GM21447 (cell line): ENCODE results near the gene SLC30A3.

Experiments used
- ATAC-seq: cut with Tn5 transposase; IDR thresholded peaks from one replicate; pipeline ENCODE4 v1.9.1; 2021; ENCODE audit not compliant: unreplicated experiment

SLC30A3 gene

DNA sequence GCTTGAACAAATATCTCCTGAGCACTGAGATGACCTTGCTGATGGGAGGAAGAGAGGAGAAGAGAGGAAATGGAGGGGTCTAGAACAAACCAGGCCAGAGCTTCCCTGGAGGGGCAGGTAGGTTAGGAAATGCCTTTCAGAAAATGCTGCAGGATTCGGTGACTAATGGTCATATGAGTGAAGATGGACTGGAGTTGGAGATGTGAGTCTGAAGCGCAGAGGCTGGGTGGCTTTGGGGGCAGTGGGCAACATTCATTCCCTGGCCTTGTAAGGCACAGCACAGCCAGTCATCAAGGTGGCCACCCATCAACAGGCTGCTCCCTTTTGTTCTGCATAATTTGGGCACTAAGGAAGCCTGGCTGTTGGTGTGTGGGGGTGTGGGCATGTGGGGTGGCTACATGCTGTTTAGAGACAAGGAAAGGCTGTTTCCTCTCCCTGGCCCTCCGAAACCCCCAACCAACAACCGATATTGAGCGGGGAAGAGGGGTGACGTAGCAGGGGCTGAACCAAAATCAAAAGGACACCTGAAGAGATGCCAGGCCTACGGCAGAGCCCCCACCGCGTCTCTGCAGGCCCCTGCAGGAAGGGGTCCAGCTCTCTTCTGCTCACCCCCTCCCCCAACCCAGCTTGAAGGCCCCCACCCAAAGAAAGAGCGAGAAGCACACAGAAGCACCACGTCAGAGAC lies 1.5 kb downstream of the SLC30A3 start:
- ATAC-seq = no peak

- ATAC-seq = no peak
These were observed 4.8 kb downstream of the SLC30A3 start for GRCh38 chr2:27258051-27258450.

DNA sequence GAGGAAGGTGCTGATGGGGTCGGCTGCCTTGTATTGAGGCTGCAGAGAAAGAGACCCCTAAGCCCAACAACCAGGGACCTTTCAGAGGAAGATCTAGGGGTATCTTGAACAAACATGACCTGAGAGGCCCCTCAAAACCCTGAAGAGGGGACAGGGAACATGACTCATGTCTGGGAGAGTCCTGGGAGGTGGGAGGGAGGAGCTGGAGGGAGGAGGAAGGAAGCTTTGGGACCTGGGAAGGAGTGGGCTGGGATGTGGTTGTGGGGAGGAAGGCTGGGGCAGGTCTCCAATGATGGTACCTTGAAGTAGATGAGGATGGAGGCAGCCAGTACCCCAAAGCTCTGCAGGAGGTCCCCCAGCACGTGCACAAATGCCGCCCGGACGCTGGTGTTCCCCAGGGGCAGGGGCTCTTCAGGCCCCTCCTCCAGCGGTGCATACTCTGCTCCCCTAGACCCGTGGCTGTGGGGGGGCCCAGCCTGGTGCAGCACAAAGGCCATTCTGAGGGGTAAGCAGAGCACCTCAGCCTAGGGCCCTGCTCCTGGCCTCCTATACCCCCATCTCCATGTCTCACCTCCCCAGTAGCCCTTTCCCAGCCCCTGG lies 5.9 kb downstream of the SLC30A3 start:
- ATAC-seq = no peak

DNA sequence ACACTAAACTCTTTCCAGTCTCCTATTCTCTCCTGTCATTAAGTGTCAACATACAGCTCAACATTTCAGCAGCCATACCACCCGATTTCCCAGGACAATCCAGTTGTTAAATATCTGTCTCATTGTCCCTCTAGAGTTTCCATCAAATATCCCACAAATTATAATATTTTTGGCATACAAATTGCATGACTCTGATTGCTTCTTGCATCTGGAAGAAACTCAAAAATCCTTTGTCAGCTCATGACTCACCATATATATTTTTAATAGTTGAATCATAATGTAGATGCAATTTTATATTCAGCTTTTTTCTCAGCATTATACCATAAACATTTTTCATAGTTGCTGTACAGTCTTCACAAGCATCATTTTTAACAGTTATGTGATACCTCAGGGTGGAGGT lies 7.2 kb downstream of the SLC30A3 start:
- ATAC-seq = no peak

DNA sequence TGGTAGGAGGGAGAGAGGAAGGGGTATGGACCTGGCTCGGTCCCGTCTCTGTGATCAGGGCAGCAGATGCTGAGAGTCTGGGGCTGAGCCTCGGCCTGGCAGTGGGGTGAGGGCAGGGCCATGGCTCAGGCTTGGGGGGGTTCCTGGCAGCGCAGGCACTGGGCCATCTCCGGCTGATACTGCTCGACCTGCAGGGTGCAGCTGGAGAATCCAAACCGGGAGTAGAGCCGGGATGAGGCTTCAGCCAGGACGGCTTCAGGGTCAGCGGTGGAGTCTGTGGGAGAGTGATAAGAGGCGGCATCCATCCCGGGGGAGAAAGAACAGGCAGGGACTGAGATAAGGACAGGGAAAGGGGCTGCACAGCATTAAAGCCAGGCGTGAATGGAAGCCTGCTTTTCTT lies 7.7 kb downstream of the SLC30A3 start:
- ATAC-seq = no peak

DNA sequence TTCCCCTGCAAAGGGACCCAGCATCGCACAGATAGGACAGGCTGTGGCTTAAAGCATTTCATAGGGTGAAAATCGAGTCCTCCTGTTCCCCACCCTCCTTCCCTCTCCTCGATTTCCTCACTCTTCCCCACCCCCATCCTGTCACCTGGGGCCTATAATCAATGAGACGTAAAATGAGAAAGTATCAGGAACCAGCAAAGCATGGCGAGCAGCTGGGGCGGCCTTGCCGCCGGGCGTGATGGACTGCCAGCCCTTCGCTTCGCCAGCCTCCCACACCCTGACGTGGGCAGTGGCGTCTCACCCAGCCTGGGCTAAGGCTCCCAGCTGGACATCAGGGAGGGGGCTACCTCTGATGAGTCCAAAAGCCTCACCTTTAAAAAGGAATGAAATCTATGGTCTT lies 11.1 kb downstream of the SLC30A3 start:
- ATAC-seq = no peak

DNA sequence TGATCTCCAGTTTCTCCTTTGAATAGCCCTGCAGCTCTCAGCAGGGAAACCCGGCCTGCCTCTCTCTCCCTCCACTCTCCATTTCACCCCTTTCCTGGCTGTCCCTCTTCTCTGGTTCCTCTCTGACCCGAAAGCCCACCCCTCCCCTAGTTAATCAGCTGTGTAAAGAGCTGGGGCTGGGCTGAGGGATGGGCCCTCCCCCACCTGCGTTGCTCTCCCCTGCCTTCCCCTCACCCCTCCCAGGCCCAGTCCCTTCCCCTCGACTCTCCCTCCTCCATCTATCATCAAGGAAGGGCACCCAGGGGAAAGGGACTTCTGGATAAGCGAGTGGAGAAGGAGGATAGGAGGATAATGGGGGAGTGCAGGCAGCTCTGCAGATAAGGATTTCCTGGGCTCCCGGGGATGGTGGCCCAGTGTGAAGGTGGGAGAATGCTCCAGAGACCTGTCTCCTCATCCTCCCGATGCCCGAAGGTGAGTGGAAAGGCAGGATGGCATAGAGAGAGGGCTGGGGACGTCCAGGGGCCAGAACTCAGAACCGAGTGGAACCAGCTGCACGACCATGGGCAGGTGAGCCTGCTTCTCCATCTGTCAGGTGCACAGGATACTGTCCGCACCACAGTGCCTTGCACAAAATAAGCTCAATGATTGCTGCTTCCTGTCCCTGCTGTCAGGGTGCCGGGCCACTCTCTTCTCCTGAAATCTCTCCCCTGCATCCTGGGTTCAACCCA lies 12.0 kb downstream of the SLC30A3 start:
- no peak for ATAC-seq

DNA sequence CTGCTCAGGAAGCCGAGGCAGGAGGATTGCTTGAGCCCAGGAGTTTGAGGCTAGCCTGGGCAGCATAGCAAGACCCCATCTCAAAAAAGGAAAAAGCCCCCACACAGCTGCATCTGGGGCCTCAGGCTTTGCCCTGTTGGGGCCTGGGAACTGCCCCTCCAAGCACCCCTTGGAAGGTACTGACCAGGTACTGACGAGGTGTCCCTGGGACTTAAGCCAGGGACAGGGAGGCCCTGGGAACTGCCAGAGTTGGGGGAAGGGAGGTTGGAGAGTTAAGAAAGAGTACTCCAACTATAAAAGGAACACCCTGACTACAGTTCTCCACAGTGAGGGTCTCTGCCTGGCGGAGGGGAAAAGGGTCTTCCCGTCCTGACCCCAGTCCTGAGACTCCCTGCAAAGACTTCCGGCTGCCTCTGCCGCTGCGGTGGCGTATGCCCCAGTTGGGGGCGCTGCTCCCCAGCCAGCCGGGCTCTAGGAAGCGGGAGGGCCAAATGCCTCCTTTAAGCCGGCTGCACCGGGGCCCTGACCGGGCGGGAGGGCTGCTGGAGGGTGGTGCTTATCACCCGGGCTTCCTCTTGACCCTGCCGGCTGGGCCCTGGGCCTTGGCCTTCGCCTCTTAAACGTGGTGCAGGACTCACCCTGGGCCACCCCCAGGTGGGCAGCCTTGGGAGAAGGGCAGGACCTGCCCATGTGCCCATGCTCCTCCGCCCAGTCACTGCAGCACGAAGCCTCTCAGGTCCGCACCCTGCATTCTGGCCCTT lies 12.8 kb downstream of the SLC30A3 start:
- no peak for ATAC-seq

- ATAC-seq = no peak
These were observed 13.5 kb downstream of the SLC30A3 start for GRCh38 chr2:27249159-27249890.

- ATAC-seq = no peak
These were observed 15.0 kb downstream of the SLC30A3 start for GRCh38 chr2:27247893-27248292.

GRCh38 chr2:27245626-27246025 lies 17.2 kb downstream of the SLC30A3 start:
- ATAC-seq = no peak

DNA sequence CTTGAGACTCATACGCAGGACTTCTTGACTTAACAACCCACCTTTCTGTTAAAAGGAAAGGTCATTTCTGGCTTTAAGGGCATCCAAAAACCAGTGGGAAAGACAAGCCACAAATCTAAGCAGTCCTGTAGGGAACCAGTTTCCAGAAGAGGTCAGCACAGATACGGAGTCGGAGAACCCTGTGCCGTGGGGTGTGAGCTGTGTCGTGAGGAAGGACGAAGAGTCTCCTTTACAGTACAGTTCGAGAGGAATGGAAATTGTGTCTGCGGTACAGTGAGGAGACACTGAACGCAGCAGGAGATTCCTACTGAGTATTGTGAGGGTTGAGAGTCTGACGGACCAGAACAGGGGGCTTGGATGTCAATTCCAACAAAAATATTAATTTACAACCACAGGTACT lies 17.7 kb downstream of the SLC30A3 start:
- no peak for ATAC-seq

DNA sequence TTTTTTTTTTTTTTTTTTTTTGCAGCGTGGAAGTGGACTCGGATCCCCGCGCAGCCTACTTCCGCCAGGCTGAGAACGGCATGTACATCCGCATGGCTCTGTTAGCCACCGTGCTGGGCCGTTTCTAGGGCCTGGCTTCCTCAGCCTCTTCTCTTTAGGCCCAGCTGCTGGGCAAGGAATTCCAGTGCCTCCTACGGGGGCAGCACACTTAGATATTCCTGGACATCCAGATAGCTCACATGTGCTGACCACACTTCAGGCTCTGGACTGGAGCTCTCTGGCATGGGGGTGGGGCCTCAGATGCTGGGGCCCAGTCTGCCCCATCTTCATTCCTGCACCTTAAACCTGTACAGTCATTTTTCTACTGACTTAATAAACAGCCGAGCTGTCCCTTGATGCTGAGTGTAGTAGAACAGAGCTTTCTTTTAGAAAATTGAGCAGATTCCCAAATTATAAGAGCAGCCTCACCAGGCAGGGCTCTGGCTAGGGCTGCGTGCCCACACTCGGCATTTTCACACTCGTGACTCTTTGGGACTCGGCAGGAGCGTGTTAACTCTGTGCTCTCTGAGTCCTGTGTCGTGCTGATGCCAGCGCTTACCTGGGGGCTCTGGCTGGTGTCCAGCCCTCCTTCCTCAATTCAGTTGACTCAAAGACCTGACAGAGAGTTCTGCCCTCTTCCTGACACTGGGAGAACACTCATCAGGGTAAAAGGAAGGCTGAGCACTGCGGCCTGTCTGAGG lies 19.3 kb downstream of the SLC30A3 start:
- ATAC-seq = no peak

- no peak for ATAC-seq
These were observed 20.3 kb downstream of the SLC30A3 start for GRCh38 chr2:27242614-27242951.

DNA sequence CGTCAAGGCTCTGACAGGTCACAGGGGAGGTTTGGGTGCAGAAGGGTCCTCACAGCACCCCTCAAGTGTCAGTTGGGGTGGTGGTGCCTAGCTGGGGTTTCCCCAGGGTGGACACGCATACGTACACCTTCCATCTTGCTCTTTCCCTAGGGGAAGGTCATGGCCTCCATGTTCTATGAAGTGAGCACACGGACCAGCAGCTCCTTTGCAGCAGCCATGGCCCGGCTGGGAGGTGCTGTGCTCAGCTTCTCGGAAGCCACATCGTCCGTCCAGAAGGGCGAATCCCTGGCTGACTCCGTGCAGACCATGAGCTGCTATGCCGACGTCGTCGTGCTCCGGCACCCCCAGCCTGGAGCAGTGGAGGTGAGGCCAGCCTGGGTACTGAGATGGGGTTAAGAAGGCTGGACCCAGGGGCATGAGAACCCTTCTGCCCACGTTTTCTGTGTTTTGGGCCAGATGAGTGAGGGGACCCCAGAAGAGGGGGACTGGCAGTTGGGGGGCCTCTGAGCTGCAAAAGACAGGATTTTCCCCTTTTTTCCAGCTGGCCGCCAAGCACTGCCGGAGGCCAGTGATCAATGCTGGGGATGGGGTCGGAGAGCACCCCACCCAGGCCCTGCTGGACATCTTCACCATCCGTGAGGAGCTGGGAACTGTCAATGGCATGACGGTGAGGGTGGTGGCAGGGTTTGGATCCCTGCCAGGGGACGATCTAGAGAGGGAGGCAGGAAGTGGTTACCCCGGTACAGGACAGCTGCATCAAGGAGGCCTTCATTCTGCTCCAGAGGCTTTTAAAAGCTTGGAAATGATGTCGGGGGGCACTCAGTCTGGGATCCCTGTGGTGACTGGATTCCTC lies 20.9 kb downstream of the SLC30A3 start:
- ATAC-seq = no peak

GRCh38 chr2:27240406-27240805 lies 22.4 kb downstream of the SLC30A3 start:
- ATAC-seq = no peak

- no peak for ATAC-seq
These were observed 23.9 kb downstream of the SLC30A3 start for GRCh38 chr2:27238976-27239375.

DNA sequence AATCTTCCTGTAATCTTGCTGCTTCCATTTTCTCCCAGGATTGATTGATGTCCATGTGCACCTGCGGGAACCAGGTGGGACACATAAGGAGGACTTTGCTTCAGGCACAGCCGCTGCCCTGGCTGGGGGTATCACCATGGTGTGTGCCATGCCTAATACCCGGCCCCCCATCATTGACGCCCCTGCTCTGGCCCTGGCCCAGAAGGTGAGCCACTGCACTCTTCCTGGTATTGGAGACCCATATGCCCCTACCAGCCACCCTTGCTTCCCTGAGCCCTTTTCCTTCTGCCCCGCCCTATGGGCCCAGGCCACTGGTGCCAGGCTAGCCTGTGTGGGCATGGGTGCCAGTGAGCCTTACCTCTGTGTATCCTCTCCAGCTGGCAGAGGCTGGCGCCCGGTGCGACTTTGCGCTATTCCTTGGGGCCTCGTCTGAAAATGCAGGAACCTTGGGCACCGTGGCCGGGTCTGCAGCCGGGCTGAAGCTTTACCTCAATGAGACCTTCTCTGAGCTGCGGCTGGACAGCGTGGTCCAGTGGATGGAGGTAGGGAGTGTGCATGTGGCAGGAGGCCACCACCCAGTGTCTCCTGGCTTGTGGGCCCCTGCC lies 25.4 kb downstream of the SLC30A3 start:
- no peak for ATAC-seq

DNA sequence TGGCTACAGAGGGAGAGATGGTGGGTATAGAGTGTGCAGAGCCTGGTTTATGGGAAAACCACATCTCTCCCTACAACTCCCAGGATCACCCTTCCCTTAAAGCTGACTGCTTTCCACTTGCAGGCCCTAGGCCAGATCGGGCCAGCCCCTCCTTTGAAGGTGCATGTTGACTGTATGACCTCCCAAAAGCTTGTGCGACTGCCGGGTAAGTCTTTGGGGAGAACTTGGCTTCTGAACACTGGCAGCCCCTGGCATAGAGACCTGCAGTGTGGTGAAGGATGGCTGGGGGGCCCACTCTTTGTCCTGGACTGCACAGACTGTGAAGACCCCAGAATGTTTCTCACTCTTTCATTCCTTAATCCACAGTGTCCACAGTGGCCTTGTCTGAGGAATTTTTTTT lies 26.2 kb downstream of the SLC30A3 start:
- no peak for ATAC-seq
